ENCODE measurements around the gene NEURL2. TPM values are rescaled to one million over a fixed set of nuclear protein-coding genes. Genes with fewer than 3 reads are reported as not detected.
A peak's percentile ranks its signal among the peaks of the same experiment; 100 is the strongest.

Gene NEURL2
- total RNA-seq, 1 experiment from 2014 or later = 2.0 TPM

DNA sequence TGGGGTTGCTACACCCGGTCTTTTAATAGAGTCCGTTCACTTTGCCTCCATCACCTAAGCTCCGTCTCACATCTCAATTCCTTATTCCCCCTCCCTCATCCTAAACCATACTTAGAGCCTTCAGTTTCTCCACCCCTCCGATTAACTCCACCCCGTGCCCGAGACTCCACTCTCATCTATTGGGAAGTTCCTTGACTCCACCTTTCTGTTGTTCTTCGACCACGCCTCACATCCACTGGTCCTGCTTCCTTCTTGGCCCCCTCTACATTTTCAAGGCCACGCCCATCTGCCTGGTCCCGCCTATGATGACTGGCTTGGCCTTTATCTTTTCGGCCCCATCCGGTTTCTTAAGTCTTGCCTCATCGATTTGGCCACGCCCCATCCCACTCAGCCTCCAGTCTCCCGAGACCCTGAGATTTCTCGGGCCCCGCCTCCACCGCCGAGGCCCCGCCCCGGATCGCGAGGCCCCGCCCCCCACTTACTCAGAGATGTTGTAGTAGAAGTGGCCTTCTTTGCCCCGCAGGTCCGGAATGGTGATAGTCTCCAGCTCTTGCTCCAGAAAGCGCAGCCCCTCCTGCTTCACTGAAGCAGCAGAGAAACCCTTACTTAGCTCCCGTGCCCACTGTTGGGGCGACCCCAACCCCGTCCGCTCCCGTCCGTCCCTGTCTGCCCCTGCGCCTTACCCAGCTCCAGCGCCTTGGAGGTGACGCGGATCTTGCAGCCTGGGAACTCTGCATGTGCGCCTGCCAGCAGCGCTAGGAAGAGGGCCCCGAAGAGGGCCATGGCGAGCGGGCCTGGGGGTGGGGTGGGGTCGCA is 19.9 kb upstream of the NEURL2 start:
- ChIA-PET CTCF (interaction anchor here (0.7 to 1.1 kb wide), 2 partner anchors 18 to 33 kb away, joined by 4 to 5 read pairs; no protein-coding TSS in a partner anchor), POLR2A (interaction anchor here (0.7 to 2.1 kb wide), 5 partner anchors 9 to 34 kb away, joined by 3 to 6 read pairs (median 5); partner anchors contain the start of genes CTSA and NEURL2)
- TF ChIP-seq, protein P1, sequence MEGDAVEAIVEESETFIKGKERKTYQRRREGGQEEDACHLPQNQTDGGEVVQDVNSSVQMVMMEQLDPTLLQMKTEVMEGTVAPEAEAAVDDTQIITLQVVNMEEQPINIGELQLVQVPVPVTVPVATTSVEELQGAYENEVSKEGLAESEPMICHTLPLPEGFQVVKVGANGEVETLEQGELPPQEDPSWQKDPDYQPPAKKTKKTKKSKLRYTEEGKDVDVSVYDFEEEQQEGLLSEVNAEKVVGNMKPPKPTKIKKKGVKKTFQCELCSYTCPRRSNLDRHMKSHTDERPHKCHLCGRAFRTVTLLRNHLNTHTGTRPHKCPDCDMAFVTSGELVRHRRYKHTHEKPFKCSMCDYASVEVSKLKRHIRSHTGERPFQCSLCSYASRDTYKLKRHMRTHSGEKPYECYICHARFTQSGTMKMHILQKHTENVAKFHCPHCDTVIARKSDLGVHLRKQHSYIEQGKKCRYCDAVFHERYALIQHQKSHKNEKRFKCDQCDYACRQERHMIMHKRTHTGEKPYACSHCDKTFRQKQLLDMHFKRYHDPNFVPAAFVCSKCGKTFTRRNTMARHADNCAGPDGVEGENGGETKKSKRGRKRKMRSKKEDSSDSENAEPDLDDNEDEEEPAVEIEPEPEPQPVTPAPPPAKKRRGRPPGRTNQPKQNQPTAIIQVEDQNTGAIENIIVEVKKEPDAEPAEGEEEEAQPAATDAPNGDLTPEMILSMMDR (IDR thresholded peaks at IDR 0.05; ENCODE audit: unreplicated experiment) = no peak
- H3K27ac Mint-ChIP-seq (ENCODE audit: low read depth, unreplicated experiment) = no peak overlapping the region
- no peak overlapping the region for H3K4me3 Mint-ChIP-seq (ENCODE audit: unreplicated experiment)
- no TSS peak for BruUV-seq (replicated peaks)
- no peaks in the 10 kb centered on the region for H3K9me3 Mint-ChIP-seq (ENCODE audit: unreplicated experiment)
- peak; percentile 97 for DNase-seq (ENCODE audit: unreplicated experiment)
- no peaks in the 10 kb centered on the region for H3K36me3 Mint-ChIP-seq (ENCODE audit: insufficient read depth, unreplicated experiment)
- peaks cover 8% of the 10 kb centered on the region for H3K4me1 Mint-ChIP-seq (ENCODE audit: insufficient read depth, unreplicated experiment)
- intact Hi-C loops (cut with micrococcal nuclease) = no loop called here
- peaks cover 4% of the 10 kb centered on the region for H3K27me3 Mint-ChIP-seq (ENCODE audit: insufficient read depth, unreplicated experiment)

DNA sequence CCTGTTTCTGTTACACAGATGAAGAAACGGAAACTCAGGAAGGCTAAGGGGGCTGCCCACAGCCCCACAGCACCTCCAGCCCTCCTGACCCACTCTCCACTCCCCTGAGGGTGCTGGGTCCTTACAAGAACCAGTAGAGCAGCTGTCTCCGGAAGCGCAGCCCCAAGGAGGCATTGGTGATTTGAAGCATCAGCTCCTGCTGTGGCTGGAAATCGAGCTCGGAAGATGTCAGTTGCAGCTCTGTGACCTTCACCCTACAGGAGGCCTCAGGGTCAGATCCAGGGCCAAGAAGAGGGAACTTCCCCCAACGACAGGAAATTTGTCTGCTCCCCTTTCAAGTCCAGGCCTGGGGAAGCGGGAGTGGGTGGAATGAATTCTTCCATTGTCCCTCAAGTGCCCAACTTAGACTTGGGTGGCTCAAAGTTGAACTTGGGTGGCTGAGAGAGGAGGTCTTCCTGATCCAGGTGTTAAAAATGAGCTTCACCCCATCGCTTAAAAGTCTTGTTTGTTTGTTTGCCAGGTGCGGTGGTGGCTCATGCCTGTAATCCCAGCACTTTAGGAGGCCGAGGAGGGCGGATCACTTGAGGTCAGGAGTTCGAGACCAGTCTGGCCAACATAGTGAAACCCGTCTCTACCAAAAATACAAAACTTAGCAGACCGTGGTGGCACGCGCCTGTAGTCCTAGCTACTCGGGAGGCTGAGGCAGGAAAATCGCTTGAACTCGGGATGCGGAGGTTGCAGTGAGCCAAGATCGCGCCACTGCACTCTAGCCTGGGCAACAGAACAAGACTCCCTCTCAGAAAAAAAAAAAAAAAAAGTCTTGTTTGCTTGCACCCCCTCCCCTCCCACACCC is 19.0 kb upstream of the NEURL2 start:
- Mint-ChIP-seq H3K36me3 (ENCODE audit: insufficient read depth, unreplicated experiment) (no peaks in the 10 kb centered on the region), H3K27me3 (ENCODE audit: insufficient read depth, unreplicated experiment) (no peaks in the 10 kb centered on the region), H3K27ac (ENCODE audit: low read depth, unreplicated experiment) (no peak overlapping the region), H3K4me1 (ENCODE audit: insufficient read depth, unreplicated experiment) (peaks cover 14% of the 10 kb centered on the region), H3K9me3 (ENCODE audit: unreplicated experiment) (no peaks in the 10 kb centered on the region), H3K4me3 (ENCODE audit: unreplicated experiment) (no peak overlapping the region)
- ChIA-PET POLR2A (interaction anchor here (0.7 to 2.1 kb wide), 7 partner anchors 10 to 34 kb away, joined by 3 to 7 read pairs (median 5); partner anchors contain the start of genes CTSA and NEURL2), CTCF (interaction anchor here (0.7 to 1.1 kb wide), 4 partner anchors 19 to 43 kb away, joined by 3 to 5 read pairs (median 4); partner anchors contain the start of gene ZSWIM1)
- TF ChIP-seq, protein P1 (IDR thresholded peaks at IDR 0.05; ENCODE audit: unreplicated experiment) = no peak
- DNase-seq (ENCODE audit: unreplicated experiment) = no peak
- no TSS peak for BruUV-seq (replicated peaks)
- intact Hi-C loops (cut with micrococcal nuclease) = no loop called here

DNA sequence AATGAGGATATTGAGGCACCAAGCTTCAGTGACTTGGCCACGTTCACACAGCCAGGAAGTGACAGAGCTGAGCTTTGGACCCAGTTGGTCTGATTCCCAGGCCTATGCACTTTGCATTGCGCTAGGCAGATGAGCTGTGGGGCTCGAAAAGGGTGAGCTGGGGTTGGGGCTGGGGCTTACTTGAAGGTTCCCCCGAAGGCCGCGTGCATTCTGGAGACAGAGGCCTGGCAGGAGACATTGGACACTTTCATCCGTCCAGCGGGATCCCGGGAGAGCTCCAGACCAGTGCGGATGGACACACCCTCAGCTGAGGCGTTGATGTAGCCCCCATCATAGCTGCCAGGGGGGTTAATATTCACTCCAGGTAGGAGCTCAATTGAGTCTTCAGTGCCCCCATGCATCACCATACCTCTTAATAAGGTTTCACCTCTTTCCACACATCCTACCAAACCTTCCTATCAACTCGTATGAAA is 18.4 kb upstream of the NEURL2 start:
- intact Hi-C loops (cut with micrococcal nuclease) = no loop called here

More for the DNA sequence above, 18.4 kb upstream of the NEURL2 start:
- no peaks in the 10 kb centered on the region for H3K9me3 Mint-ChIP-seq (ENCODE audit: unreplicated experiment)
- peaks cover 14% of the 10 kb centered on the region for H3K4me1 Mint-ChIP-seq (ENCODE audit: insufficient read depth, unreplicated experiment)
- no peaks in the 10 kb centered on the region for H3K36me3 Mint-ChIP-seq (ENCODE audit: insufficient read depth, unreplicated experiment)
- BruUV-seq (replicated peaks) = no TSS peak
- CTCF ChIA-PET = interaction anchor here (0.7 to 1.6 kb wide), 3 partner anchors 24 to 44 kb away, joined by 3 to 5 read pairs (median 4); partner anchors contain the start of gene ZSWIM1
- POLR2A ChIA-PET = interaction anchor here (0.7 to 2.1 kb wide), 7 partner anchors 9 to 35 kb away, joined by 3 to 7 read pairs (median 5); partner anchors contain the start of genes CTSA and NEURL2
- H3K27me3 Mint-ChIP-seq (ENCODE audit: insufficient read depth, unreplicated experiment) = no peaks in the 10 kb centered on the region
- DNase-seq (ENCODE audit: unreplicated experiment) = no peak
- H3K27ac Mint-ChIP-seq (ENCODE audit: low read depth, unreplicated experiment) = no peak overlapping the region
- H3K4me3 Mint-ChIP-seq (ENCODE audit: unreplicated experiment) = no peak overlapping the region
- TF ChIP-seq, protein P1 (IDR thresholded peaks at IDR 0.05; ENCODE audit: unreplicated experiment) = no peak
